HepG2 (cell line): ENCODE measurements around the gene NUF2. TPM values are rescaled to one million over a fixed set of nuclear protein-coding genes. Genes with fewer than 3 reads are reported as not detected.

Experiments
- ATAC-seq: fragments of 200-7000 bp; cut with Tn5 transposase; 3 replicates; pipeline ENCODE4 v1.9.1; 2020; ENCODE audit warnings: mild to moderate bottlenecking, moderate library complexity
- BruUV-seq: library from RNA; stranded (reverse); fragments of 400-500 nt; replicated peaks from 2 replicates; lab custom pipeline; 2021; lab: Mats Ljungman, UMichigan
- CTCF ChIA-PET: fragments of 300-600 bp; formaldehyde crosslinking; extraction: SDS; loops from one replicate; lab custom pipeline; 2021; ENCODE audit warnings: low total read pairs, inconsistent platforms, low intra/inter-chr PET ratio; lab: Yijun Ruan, JAX
- POLR2A ChIA-PET: fragments of 350-600 bp; sonication (Branson Sonifier 250); formaldehyde crosslinking; loops from one replicate; lab custom pipeline; 2020; ENCODE audit warnings: antibody characterized with exemption, inconsistent platforms; lab: Yijun Ruan, JAX
- DNase-seq: peaks from one replicate; pipeline ENCODE4 v3.0.0-alpha.2; 2015; ENCODE audit warnings: low spot score
- FAIRE-seq: peaks from 3 replicates; lab custom pipeline; 2011; peaks lifted over from hg19 to GRCh38; lab: Jason Lieb, UNC
- H2AFZ ChIP-seq: one replicate; pipeline ENCODE4 v1.6.1; 2011; ENCODE audit warnings: low read length, inconsistent platforms
- H3K27ac ChIP-seq: fragments of 300-600 bp; 3 replicates; pipeline ENCODE4 v1.8.0; 2011; ENCODE audit warnings: mixed run types, mild to moderate bottlenecking, mixed read lengths, low read length, inconsistent platforms; ENCODE audit not compliant: insufficient read depth; ENCODE audit errors: extremely low read length
- H3K27me3 ChIP-seq, 2 experiments: fragments of 200-600 bp in 1 of 2; 2 replicates in 1 of 2; 3 replicates in 1 of 2; pipeline versions ENCODE4 v1.6.0 to v1.8.0; 2011; ENCODE audit warnings: low read length in 2 of 2, mild to moderate bottlenecking in 2 of 2, moderate library complexity in 2 of 2, inconsistent platforms in 1 of 2; ENCODE audit not compliant: insufficient read depth in 2 of 2, control insufficient read depth in 1 of 2
- H3K36me3 ChIP-seq, 2 experiments: fragments of 200-600 bp in 1 of 2; replicated peaks in 1 of 2; 2 replicates in 1 of 2; 3 replicates in 1 of 2; pipeline versions ENCODE4 v1.5.1 to v1.8.0; 2011; ENCODE audit warnings: low read length in 2 of 2, inconsistent platforms in 1 of 2; ENCODE audit not compliant: insufficient read depth in 2 of 2, control insufficient read depth in 1 of 2
- H3K4me1 ChIP-seq: 2 replicates; pipeline ENCODE4 v1.5.1; 2012; ENCODE audit warnings: low read length, inconsistent platforms; ENCODE audit not compliant: insufficient read depth
- H3K4me2 ChIP-seq: 2 replicates; pipeline ENCODE4 v1.6.0; 2011; ENCODE audit warnings: low read depth, low read length, inconsistent platforms
- H3K4me3 ChIP-seq, 3 experiments: fragments of 200-600 bp in 1 of 3; sonication (generic), shearing (Covaris generic) in 1 of 3; replicated peaks in 1 of 3; 2 replicates each; pipeline ENCODE4 v1.5.1; 2011 to 2016; ENCODE audit warnings: low read length in 3 of 3, inconsistent platforms in 2 of 3, low read depth in 2 of 3, mild to moderate bottlenecking in 2 of 3, control low read depth in 1 of 3, mixed read lengths in 1 of 3; ENCODE audit not compliant: insufficient read depth in 1 of 3
- H3K79me2 ChIP-seq: one replicate; pipeline ENCODE4 v1.6.1; 2011; ENCODE audit warnings: low read length, inconsistent platforms; ENCODE audit not compliant: insufficient read depth
- H3K9ac ChIP-seq: 2 replicates; pipeline ENCODE4 v1.6.0; 2011; ENCODE audit warnings: mild to moderate bottlenecking, low read depth, low read length, inconsistent platforms; ENCODE audit not compliant: insufficient read depth
- H3K9me3 ChIP-seq: 2 replicates; pipeline ENCODE4 v1.5.1; 2012; ENCODE audit warnings: mild to moderate bottlenecking, low read length
- H4K20me1 ChIP-seq: 2 replicates; pipeline ENCODE4 v1.6.0; 2011; ENCODE audit warnings: inconsistent platforms, mild to moderate bottlenecking, low read length, moderate library complexity; ENCODE audit not compliant: insufficient read depth
- CTCF ChIP-seq: sonication (generic); formaldehyde crosslinking; IDR thresholded peaks from 2 replicates; pipeline ENCODE4 v1.5.0; 2020; ENCODE audit warnings: mild to moderate bottlenecking, missing genetic modification reagents, moderate library complexity
- STAG1 ChIP-seq: sonication (generic); formaldehyde crosslinking; IDR thresholded peaks from 2 replicates; pipeline ENCODE4 v1.4.0; 2020; ENCODE audit warnings: missing genetic modification reagents
- ZNF800 ChIP-seq: sonication (generic); formaldehyde crosslinking; IDR thresholded peaks from 2 replicates; pipeline ENCODE4 v1.4.0; 2020; ENCODE audit warnings: missing genetic modification reagents
- WGBS: methylation state at CpG from one replicate; pipeline ENCODE4 v1.1.6; 2017; ENCODE audit warnings: low lambda C conversion rate; 5-methylcytosine and 5-hydroxymethylcytosine counted together
- in situ Hi-C: cut with HindIII; loops from 2 replicates; pipeline ENCODE4 v1.10.0; 2017; ENCODE audit warnings: low pct_unique_long_range_greater_than_20kb; ENCODE audit not compliant: extremely low pct_ligation_motif_present
- intact Hi-C: fragments of 100-400 bp; cut with micrococcal nuclease; formaldehyde crosslinking; loops from one replicate; pipeline ENCODE4 v1.10.0; 2022; ENCODE audit not compliant: unreplicated experiment
- polyA plus RNA-seq, 8 experiments: library from polyadenylated mRNA; depleted of rRNA in 3 of 8; stranded (reverse) in 7 of 8; unstranded in 1 of 8; fragments of >200 nt; fragmentation: Illumina TruSeq in 4 of 8; extraction: Trizol in 4 of 8; gene quantifications; 2 replicates each; pipeline versions ENCODE4 v1.2.1 to v1.2.3, GENCODE V29; 2011 to 2016; ENCODE audit warnings: low read depth in 4 of 8, missing spikeins in 1 of 8, mixed read lengths in 1 of 8; ENCODE audit not compliant: insufficient read depth in 1 of 8
- total RNA-seq, 5 experiments: library from RNA; depleted of rRNA; stranded (reverse); fragments of >200 nt; fragmentation: Illumina TruSeq; extraction: Trizol; gene quantifications; 2 replicates each; pipeline ENCODE4 v1.2.3, GENCODE V29; 2016; ENCODE audit warnings: low read depth in 1 of 5

The NUF2 gene
- total and polyA plus RNA-seq, 2 of the 13 experiments (the other 11 are each of a cell fraction or from before 2014, with no cell fraction given): 26.0 to 39.4 TPM

GRCh38 chr1:163361123-163361934 is 39.6 kb downstream of the NUF2 start:
- 15% methylated on average over 5 of the region's 5 CpGs for WGBS
- DNase-seq (peak; percentile 12), FAIRE-seq (peak; percentile 70), ATAC-seq (peak; percentile 66)
- H3K9me3 ChIP-seq: no peaks in the 10 kb centered on the region
- H2AFZ ChIP-seq: no peak overlapping the region
- no TSS peak for BruUV-seq
- no peaks in the 10 kb centered on the region for H3K4me1 ChIP-seq
- no peaks in the 10 kb centered on the region for H3K27me3 ChIP-seq
- no peaks in the 10 kb centered on the region for H3K36me3 ChIP-seq
- H3K27ac ChIP-seq: no peak overlapping the region
- intact Hi-C loops: loop anchor here (1.0 to 2.0 kb wide), 3 partner anchors 49 to 1711 kb away; no protein-coding TSS in a partner anchor
- in situ Hi-C loops: no loop called here
- no peak overlapping the region for H3K4me3 ChIP-seq
- no peak overlapping the region for H3K4me2 ChIP-seq
- TF ChIP-seq STAG1 (CRISPR knock-in tag): peak; percentile 60
- peak; percentile 61 for TF ChIP-seq CTCF
- no peak for TF ChIP-seq ZNF800 (CRISPR knock-in tag)
- TF ChIP-seq, all 625 proteins: peak for 2
- CTCF ChIA-PET: no interaction called here
- Histone ChIP-seq H4K20me1 (no peaks in the 10 kb centered on the region), H3K79me2 (no peaks in the 10 kb centered on the region), H3K9ac (no peak overlapping the region)
- POLR2A ChIA-PET: no interaction called here
